ENCODE measurements around the gene MPV17L2. TPM values are rescaled to one million over a fixed set of nuclear protein-coding genes. Genes with fewer than 3 reads are reported as not detected.

MPV17L2 gene
- total and polyA plus RNA-seq, 12 donors: 10.3 to 47.4 (median 24.2) TPM

GRCh38 chr19:18194554-18195238 lies 1.7 kb downstream of the MPV17L2 start:
- intact Hi-C loops (cut with DNase I): no loop called here
- no peaks in the 10 kb centered on the region for H3K9me3 ChIP-seq (replicated peaks in 1 of 3)
- 5 to 23% (median 18%) methylated on average over 7 to 27 of the region's 27 CpGs for WGBS, 4 donors
- TF ChIP-seq CTCF (IDR thresholded peaks at IDR 0.05) (no peak), POLR2A (IDR thresholded peaks at IDR 0.05) (no peak)
- H3K4me1 ChIP-seq (replicated peaks in 1 of 2): peaks cover 15 to 20% of the 10 kb centered on the region in 2 donors
- no peaks in the 10 kb centered on the region for H3K27me3 ChIP-seq
- H3K4me3 ChIP-seq: peak overlapping the region in 1 of 4 donors; percentile 76
- H3K36me3 ChIP-seq (replicated peaks in 1 of 2): peaks cover 0 to 33% of the 10 kb centered on the region in 2 donors
- peak; percentile 66 to 90 (median 84) for DNase-seq
- peak overlapping the region; percentile 46 to 92 (median 83) for H3K27ac ChIP-seq

DNA sequence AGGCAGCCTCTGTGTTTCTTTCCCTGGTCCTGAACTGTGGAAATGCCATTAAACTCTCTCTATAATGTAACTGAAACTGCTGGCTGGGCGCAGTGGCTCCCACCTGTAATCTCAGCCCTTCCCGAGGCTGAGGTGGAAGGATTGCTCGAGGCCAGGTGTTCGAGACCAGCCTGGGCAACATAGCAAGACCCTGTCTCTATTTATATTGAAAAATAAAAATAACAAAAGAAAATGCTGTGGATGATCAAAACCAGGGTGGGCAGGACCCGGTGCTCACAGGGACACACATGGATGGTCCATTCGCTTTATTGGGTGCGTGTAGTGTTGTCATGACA lies 3.5 kb downstream of the MPV17L2 start:
- no peak for TF ChIP-seq CTCF (IDR thresholded peaks at IDR 0.05)
- TF ChIP-seq POLR2A (IDR thresholded peaks at IDR 0.05): no peak
- H3K9me3 ChIP-seq (replicated peaks in 1 of 3): no peaks in the 10 kb centered on the region
- DNase-seq: no peak
- H3K36me3 ChIP-seq (replicated peaks in 1 of 2): peaks cover 0 to 33% of the 10 kb centered on the region in 2 donors
- H3K4me1 ChIP-seq (replicated peaks in 1 of 2): peaks cover 15 to 19% of the 10 kb centered on the region in 2 donors
- H3K27ac ChIP-seq: peak overlapping the region in 1 of 5 donors; percentile 39
- WGBS, 4 donors: 80 to 91% (median 83%) methylated on average over 7 of the region's 7 CpGs
- H3K4me3 ChIP-seq: no peak overlapping the region
- intact Hi-C loops (cut with DNase I): no loop called here
- H3K27me3 ChIP-seq: no peaks in the 10 kb centered on the region

DNA sequence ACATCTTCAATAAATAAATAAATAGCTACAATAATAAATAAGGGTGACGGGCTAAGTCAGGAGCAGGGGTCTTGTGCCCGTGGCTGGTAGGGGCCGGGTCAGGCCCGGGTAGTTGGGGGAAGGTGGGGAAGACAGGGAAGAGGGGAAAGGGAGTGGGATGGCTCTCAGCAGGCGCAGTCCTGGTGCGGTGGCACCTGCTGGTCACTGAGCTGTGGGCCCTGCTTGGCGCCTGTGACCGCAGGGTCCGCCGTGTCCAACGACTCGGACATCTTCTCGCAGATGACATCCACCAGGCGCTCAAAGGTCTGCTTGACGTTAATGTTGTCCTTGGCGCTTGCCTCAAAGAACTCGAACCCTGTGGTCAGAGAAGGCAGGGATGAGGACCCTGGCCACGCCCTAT lies 4.3 kb downstream of the MPV17L2 start:
- H3K27ac ChIP-seq: no peak overlapping the region
- H3K9me3 ChIP-seq (replicated peaks in 1 of 3): no peaks in the 10 kb centered on the region
- no peak overlapping the region for H3K4me3 ChIP-seq
- no peak for TF ChIP-seq CTCF (IDR thresholded peaks at IDR 0.05)
- no peak for TF ChIP-seq POLR2A (IDR thresholded peaks at IDR 0.05)
- DNase-seq: no peak
- intact Hi-C loops (cut with DNase I): no loop called here
- H3K4me1 ChIP-seq (replicated peaks in 1 of 2): peaks cover 15% of the 10 kb centered on the region in 2 donors
- WGBS, 4 donors: 91 to 95% (median 92%) methylated on average over 7 to 18 of the region's 18 CpGs
- H3K27me3 ChIP-seq: no peaks in the 10 kb centered on the region
- peaks cover 0 to 33% of the 10 kb centered on the region in 2 donors for H3K36me3 ChIP-seq (replicated peaks in 1 of 2)

GRCh38 chr19:18197941-18198340 lies 4.9 kb downstream of the MPV17L2 start:
- Histone ChIP-seq H3K9me3 (replicated peaks in 1 of 3) (no peaks in the 10 kb centered on the region), H3K27ac (no peak overlapping the region), H3K4me3 (no peak overlapping the region), H3K36me3 (replicated peaks in 1 of 2) (peaks cover 0 to 33% of the 10 kb centered on the region in 2 donors), H3K27me3 (no peaks in the 10 kb centered on the region), H3K4me1 (replicated peaks in 1 of 2) (peaks cover 19 to 22% of the 10 kb centered on the region in 2 donors)
- 63 to 83% (median 78%) methylated on average over 6 of the region's 6 CpGs for WGBS, 4 donors
- DNase-seq: no peak
- TF ChIP-seq POLR2A (IDR thresholded peaks at IDR 0.05) (no peak), CTCF (IDR thresholded peaks at IDR 0.05) (no peak)
- intact Hi-C loops (cut with DNase I): no loop called here

All from adrenal gland (tissue), 12 donors.